Measurements from ENCODE around the gene VPS18. TPM values are rescaled to one million over a fixed set of nuclear protein-coding genes. Genes with fewer than 3 reads are reported as not detected.

The VPS18 gene
- total and polyA plus RNA-seq, 2 donors (not counting 3 experiments of a cell fraction or from before 2014, with no cell fraction given): 29.3 to 32.8 TPM

- Histone ChIP-seq H3K9me1 (replicated peaks; ENCODE audit: control insufficient read depth, extremely low read depth, insufficient read depth, low read length) (no peaks in the 10 kb centered on the region), H4K20me1 (replicated peaks; ENCODE audit: control insufficient read depth, extremely low read depth, insufficient read depth, low read length) (no peaks in the 10 kb centered on the region), H3K4me3 (replicated peaks in 1 of 3; ENCODE audit: insufficient read depth in 1 of 3, low read depth in 1 of 3, low read length in 3 of 3) (no peak overlapping the region), H3K9me3 (replicated peaks; ENCODE audit: control insufficient read depth, insufficient read depth, low read length) (no peaks in the 10 kb centered on the region), H3K36me3 (ENCODE audit: control insufficient read depth in 2 of 2, extremely low read depth in 1 of 2, insufficient read depth in 2 of 2, low read length in 2 of 2) (no peaks in the 10 kb centered on the region), H3K4me1 (ENCODE audit: control insufficient read depth, extremely low read depth, insufficient read depth, low read length) (no peaks in the 10 kb centered on the region), H3K9ac (replicated peaks; ENCODE audit: extremely low read depth, insufficient read depth, low read length) (no peak overlapping the region), H3K4me2 (ENCODE audit: insufficient read depth, low read length) (no peak overlapping the region), H3K27ac (ENCODE audit: insufficient read depth, low read depth, low read length) (no peak overlapping the region), H2AFZ (ENCODE audit: low read depth, low read length) (no peak overlapping the region), H3K79me2 (ENCODE audit: control insufficient read depth, insufficient read depth, low read length) (no peaks in the 10 kb centered on the region), H3K27me3 (ENCODE audit: control insufficient read depth in 2 of 2, insufficient read depth in 2 of 2, low read length in 2 of 2) (no peaks in the 10 kb centered on the region)
- FAIRE-seq: no peak
- TF ChIP-seq POLR2AphosphoS5 (IDR thresholded peaks at IDR 0.05; ENCODE audit: insufficient read depth, low read depth, low read length) (no peak), FOS (IDR thresholded peaks at IDR 0.05; ENCODE audit: borderline replicate concordance, insufficient read depth, low read length) (no peak), POLR2A (IDR thresholded peaks at IDR 0.05; ENCODE audit: low read depth, low read length) (no peak), EZH2 (IDR thresholded peaks at IDR 0.05; ENCODE audit: borderline replicate concordance, low read depth, low read length, severe bottlenecking) (no peak), JUN (IDR thresholded peaks at IDR 0.05; ENCODE audit: borderline replicate concordance, insufficient read depth, insufficient read length, low read depth) (no peak), MYC (IDR thresholded peaks at IDR 0.05; ENCODE audit: low read depth, low read length) (no peak), GATA2 (IDR thresholded peaks at IDR 0.05; ENCODE audit: insufficient read depth, insufficient read length, low read depth, low read length) (no peak)
- TF ChIP-seq, protein P1, sequence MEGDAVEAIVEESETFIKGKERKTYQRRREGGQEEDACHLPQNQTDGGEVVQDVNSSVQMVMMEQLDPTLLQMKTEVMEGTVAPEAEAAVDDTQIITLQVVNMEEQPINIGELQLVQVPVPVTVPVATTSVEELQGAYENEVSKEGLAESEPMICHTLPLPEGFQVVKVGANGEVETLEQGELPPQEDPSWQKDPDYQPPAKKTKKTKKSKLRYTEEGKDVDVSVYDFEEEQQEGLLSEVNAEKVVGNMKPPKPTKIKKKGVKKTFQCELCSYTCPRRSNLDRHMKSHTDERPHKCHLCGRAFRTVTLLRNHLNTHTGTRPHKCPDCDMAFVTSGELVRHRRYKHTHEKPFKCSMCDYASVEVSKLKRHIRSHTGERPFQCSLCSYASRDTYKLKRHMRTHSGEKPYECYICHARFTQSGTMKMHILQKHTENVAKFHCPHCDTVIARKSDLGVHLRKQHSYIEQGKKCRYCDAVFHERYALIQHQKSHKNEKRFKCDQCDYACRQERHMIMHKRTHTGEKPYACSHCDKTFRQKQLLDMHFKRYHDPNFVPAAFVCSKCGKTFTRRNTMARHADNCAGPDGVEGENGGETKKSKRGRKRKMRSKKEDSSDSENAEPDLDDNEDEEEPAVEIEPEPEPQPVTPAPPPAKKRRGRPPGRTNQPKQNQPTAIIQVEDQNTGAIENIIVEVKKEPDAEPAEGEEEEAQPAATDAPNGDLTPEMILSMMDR (IDR thresholded peaks at IDR 0.05; ENCODE audit: extremely low read depth in 1 of 2, insufficient read depth in 1 of 2, low read depth in 1 of 2, low read length in 2 of 2): no peak
- TF ChIP-seq, protein P2, sequence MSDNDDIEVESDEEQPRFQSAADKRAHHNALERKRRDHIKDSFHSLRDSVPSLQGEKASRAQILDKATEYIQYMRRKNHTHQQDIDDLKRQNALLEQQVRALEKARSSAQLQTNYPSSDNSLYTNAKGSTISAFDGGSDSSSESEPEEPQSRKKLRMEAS (IDR thresholded peaks at IDR 0.05; ENCODE audit: insufficient read depth, insufficient read length): no peak
- dilution Hi-C loops (cut with MboI; ENCODE audit: extremely low pct_ligation_motif_present, low sequenced_read_pairs) (no loop called here), intact Hi-C loops (cut with micrococcal nuclease) (no loop called here)
- BruUV-seq (replicated peaks): no TSS peak
- ChIA-PET CTCF (interaction anchor here (0.7 kb wide), 1 partner anchor 21 kb away, joined by 3 read pairs; no protein-coding TSS in a partner anchor), POLR2A (no interaction called here)
- no peak for DNase-seq (ENCODE audit: low read depth, low spot score)
These were observed 41.7 kb upstream of the VPS18 start for GRCh38 chr15:40852529-40852928.

Data from endothelial cell of umbilical vein (primary cell).